Stimulated activated CD8-positive, alpha-beta memory T cell treated with anti-CD3 and anti-CD28 coated beads, Interleukin-2, amount 100 ng/mL, for 48 hours (primary cell): ENCODE measurements around the gene TGFBR3L.

Experiments
- DNase-seq, 2 donors: peaks; one replicate each; pipeline ENCODE4 v3.0.0-alpha.2; 2020; ENCODE audit warnings: low read depth in 2 of 2

Gene TGFBR3L

GRCh38 chr19:7914598-7915045, at the start of gene TGFBR3L:
TGFBR3L (plus strand) TSS chr19:7914830.
- DNase-seq = no peak

DNA sequence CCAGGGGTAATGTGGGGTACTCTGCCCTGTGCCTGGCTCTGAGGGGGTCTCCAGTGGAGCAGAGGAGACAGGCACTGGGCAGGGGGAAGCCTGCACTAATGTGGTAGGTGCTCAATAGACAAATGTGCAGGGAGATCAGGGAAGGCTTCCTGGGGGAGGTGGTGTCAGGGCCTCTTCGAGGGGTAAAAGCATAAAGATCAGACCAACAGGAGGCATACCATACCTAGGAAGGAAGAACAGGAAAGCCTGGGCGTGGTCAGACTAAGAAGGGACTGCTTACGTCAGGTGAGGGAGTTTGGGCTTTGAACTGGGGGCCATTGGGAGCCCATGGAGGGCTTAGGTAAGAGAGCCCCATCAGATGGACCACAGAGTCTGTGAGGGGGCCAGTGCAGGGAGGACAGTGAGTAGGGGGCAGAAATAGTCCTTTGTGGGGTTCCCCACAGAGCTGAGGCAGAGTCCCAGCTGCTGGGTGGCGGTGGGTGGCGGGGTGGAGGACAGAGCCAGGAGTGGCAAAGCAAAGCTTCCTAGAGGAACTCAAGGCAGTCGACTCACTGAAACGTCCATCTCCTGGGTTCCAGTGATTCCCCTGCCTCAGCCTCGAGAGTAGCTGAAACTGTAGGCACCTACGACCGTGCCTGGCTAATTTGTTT, 49.2 kb upstream of the TGFBR3L start:
- no peak for DNase-seq

- DNase-seq = no peak
Measured at GRCh38 chr19:7866399-7867091, 48.1 kb upstream of the TGFBR3L start.

DNA sequence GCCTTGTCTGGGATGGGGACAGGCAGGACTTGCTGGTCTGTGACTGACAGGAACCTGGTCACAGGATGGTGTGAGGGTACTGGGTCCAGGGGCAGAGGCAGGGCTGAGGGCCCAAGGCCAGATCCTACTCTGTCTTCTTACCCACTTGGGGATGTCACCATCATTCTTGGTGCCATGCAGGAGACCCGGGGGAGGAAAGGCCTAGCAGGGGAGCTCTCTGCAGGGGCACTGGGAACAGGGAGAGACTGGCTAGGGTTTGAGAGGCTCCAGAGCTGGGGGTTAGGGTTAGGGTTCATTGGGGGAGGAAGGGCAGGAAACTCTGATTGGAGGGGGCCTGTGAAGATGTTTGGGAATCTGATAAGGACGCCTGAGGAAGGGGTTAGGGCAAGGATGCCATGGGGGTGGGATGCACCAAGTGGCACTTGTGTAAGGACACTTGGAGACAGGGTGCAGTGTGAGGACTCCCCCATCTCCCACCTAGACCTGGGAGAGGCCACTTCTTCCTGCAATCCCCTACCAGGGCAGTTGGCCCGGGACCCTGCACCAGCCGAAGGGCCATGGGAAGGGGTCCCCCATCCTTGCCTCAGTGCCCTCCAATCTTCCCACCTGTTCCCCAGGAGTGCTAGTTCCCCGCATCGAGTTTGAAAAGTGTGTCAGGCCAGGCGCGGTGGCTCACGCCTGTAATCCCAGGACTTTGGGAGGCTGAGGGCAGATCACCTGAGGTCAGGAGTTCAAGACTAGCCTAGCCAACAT, 47.4 kb upstream of the TGFBR3L start:
- DNase-seq = no peak

- no peak for DNase-seq
Measured at GRCh38 chr19:7868326-7868670, 46.3 kb upstream of the TGFBR3L start.

- peak; percentile 68 to 76 for DNase-seq
Measured at GRCh38 chr19:7868671-7869452, 45.8 kb upstream of the TGFBR3L start.

- peak; percentile 59 to 71 for DNase-seq
Measured at GRCh38 chr19:7869453-7869909, 45.1 kb upstream of the TGFBR3L start.

- peak in 1 of 2 donors; percentile 48 for DNase-seq
Measured at GRCh38 chr19:7869910-7870511, 44.6 kb upstream of the TGFBR3L start.

GRCh38 chr19:7870571-7871436, 43.8 kb upstream of the TGFBR3L start:
- DNase-seq = peak; percentile 43 to 61

GRCh38 chr19:7871437-7872305, 43.0 kb upstream of the TGFBR3L start:
- peak; percentile 76 to 87 for DNase-seq

DNA sequence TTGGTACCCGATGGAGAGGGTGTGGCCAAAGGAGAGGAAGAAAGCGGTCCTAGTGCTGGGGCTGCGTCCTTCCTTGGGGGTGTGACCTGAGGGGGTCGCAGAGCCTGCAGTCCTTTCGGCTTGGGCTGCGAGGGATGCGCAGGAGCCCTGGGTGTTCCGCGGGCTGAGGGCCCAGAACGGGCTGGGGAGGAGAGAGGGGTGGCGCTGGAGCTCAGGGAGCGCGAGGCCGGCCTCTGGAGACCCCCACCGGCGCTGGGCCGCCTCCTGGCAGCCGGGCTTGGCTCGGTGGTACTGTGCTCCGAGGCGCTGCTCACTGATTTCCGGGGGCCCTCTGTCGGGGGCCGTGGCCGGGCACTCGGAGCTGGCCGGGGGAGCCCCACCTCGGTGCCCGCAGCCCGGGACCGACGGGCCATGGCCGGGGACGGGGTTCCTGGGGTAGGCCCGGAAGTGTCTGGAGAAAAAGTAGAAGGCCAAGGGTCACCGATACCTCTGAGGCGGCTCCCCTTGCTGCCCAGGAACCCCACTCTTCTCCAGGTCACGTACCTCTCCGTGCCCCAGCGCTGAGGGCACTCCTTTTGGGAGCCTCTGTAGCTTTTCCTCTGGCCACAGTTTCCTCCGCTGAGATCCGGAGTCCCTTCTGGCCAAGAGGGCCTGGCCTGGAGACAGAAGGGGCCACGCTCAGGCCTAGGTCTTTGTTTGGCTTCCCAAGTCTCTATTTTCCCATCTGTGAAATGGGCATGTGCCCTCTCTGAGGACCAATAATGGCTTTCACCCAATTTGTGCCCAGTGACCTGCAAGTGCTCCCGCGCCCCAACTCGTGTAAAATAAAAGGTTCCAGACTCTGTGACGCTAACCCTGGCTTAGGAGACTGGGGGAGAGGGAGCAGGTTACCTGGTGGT, 42.1 kb upstream of the TGFBR3L start:
- DNase-seq = no peak

GRCh38 chr19:7873304-7874075, 41.1 kb upstream of the TGFBR3L start:
- DNase-seq = no peak

DNA sequence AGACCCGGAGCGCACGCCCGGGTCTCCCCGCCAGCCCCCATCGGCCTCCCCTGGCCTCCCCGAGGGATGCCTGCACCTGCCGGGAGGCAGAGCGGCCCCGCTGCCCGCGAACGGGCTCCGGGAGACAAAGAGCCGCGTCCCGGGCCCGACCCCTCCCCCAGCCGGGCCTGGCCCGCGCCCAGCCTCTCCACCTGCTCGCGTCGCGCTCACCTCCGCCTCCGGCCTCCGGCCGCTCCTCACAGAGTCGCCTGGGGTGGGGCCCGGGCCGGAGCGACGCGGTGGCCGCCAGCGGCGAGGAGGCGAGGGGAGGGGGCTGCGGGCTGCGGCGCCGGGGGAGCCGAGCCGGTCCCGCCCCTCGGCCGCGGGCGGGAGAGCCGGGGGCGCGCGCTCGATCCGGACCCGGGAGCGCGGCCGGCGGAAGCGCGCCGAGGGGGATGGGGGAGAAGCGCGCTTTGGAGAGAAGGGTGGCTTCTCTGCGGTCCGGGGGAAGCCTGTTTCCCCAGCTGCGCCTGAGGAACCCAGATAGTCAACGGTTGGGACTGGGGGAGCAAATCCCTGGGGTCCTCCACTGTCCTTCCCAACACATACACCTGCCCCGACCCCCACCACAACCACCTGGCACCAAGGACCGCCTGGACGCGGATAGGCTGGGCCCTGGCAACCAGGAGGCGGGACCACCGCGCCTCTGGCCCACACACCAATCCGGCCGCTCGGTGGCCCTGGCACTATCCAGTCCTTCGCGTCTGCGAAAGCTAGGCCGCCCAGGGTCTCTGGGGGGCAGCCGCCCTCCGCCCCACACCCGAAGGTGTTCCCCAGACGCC, 40.3 kb upstream of the TGFBR3L start, which contains the start of gene PRR36:
TSS of gene PRR36 (minus strand) at position 315 of the 821 bp plus-strand sequence. CDS start 701 bp downstream, outside the sequence.
- DNase-seq = no peak

- DNase-seq = no peak
Measured at GRCh38 chr19:7874897-7875273, 39.7 kb upstream of the TGFBR3L start.

DNA sequence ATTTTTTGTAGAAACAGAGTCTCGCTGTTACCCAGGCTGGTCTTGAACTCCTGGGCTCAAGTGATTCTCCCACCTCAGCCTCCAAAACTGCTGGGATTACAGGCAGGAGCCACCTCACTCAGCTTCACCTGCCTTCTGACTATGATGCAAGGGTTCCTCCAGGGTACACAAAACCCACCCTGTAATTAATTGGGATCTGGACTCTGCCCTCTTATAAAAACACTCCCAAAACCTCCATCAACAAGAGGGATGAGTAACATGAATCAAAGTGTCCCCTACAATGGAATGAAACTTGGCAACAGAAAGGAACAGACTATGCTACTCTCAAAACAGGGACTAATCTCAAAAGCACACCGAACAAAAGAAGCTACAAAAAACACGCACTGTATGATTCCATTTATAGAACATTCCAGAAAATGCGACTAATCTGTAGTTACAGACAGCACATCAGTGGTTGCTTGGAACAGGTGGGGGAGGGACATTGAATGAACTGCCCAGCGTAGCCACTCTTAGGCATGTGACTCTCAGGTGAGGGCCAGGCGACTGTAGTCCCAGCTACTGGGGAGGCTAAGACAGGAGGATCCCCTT, 37.3 kb upstream of the TGFBR3L start:
- DNase-seq = no peak

- DNase-seq = no peak
Measured at GRCh38 chr19:7879111-7879807, 35.4 kb upstream of the TGFBR3L start.
